HG02938 (cell line): Measurements from ENCODE around the gene AGMAT.

Experiments used
- ATAC-seq: cut with Tn5 transposase; IDR thresholded peaks from one replicate; pipeline ENCODE4 v1.9.1; 2021; ENCODE audit warnings: mild to moderate bottlenecking, moderate library complexity; ENCODE audit not compliant: unreplicated experiment

The AGMAT gene

DNA sequence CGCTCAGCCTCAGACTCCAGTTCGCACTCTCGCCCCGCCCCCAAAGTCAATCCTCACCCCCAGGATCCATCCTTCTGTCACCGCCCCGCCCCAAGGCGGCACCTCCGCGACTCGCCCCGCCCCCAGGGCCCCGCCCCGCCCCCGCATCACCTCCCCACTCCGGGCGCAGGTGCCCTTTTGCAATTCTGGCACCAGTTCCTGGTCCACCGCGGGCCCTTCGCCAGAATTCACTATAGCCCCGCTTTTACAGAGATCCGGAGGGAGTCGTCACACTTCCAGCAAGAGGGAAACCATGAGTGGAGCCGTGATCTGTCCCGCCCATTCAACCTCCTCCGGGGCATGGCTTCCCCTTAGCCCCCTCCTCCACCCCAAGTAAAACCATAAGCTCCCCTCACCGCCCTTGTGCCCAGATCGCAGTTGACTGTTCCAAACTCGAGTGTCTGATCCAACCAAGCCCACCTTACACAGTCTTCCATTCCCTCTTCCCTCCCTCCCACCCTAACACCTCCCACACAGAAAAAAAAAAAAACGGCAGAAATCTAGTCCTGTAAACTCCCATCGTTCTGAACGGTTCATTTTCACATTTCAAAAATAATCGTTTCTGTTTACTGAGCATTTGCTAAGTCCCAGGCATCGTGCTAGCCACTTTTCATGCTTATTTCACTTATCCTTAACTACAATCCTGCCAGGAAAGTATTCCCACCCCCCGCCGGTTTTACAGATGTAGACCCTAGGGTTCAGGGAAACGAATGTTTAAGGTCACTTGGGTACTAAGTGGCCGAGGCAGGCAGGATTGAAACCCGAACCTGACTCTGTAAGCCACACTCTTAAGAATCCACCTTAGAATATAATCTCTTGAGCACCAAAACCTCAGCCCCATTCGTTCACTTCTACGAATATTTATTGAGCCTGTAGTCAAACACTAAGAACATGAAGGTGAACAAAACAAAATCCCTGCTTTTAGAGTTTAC lies 59.5 kb downstream of the AGMAT start:
- ATAC-seq, result peak; percentile 36

DNA sequence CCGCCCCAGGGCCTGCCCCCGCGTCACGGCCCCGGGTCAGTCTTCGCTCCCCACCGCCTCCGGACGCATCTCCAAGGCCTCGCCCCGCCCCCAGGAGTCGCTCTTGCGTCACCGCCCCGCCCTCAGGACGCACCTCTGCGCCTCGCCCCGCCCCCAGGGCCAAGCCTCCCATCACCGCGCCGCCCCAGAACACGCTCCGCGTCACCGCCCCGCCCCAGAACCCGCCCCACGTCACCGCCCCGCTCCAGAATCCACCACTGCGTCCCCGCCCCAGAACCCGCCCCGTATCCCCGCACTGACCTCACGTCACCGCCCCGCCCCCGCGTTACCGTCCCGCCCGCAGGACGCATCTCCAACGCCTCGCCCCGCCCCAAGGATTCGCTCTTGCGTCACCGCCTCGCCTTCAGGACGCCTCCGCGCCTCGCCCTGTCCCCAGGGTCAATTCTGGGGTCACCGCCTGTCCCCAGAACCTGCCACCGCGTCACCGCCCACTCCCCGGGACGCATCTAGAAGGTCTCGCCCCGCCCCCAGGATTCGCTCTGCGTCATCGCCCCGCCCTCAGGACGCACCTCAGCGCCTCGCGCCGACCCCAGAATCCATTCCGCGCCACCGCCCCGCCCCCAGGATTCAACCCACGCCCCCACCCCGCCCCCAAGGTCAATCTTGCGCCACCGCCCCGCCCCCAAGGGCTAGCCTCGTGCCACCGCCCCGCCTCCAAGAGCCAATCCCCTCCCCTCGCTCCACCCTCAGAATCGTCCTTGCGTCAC lies 60.4 kb downstream of the AGMAT start:
- peak; percentile 34 for ATAC-seq

DNA sequence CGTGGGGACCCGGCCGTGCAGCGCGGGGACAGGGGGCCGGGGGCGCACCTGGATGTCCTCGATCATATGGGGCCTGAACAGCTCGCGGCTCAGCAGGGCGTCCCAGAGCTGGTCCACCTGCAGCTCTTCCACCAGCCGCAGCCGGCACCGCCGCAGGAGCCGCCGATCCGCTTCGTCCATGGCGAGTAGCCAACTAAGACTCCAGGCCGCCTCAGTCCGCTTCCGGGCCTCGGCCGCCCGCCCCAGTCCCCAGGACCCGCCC lies 60.9 kb downstream of the AGMAT start, which contains the start of gene CASP9:
CASP9 (minus strand) TSS at position 195 of the 262 bp plus-strand sequence; CDS start at position 180, 15 bp downstream.
- ATAC-seq, result no peak

DNA sequence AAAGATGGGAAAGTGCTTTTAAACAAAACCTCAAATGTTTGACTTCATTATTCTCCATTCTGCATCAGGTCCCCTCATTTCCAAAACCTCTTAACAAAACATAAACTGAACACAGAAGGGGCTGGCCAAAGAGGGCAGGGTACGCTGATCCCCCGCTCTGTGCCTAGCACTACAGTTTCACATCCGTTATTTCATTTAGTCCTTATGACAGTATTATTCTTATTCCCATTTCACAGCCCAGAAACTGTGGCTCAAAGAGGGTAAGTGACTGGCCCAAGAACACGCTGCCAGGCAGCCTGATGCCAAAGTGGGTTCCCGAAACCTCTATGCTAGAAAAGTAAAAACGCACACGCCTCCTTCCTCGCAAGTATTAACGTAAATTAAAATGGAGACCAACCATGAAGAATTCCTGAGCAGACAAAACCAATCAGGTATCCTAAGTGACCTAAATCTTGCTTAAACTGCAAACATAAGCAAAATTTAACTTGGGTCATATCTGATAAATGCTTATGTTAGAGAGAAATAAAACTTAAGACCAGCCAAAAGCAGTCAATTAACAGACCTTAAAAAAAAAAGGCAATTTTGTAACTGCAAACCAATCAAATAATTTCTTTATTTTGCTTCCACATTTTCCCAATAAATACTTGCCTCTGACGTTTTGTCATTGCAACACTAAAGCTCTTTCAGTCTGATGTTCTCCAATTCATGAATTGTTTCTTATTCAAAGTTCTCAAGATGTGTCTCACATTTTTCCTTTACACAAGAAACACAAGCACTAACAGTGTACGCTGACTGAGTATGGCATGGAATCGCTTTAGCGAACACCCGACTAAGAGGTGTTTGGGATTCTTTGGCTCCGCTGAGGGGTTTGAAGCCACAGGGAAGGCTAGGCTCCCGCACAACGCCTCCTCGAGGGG lies 61.5 kb downstream of the AGMAT start:
- ATAC-seq, result no peak

DNA sequence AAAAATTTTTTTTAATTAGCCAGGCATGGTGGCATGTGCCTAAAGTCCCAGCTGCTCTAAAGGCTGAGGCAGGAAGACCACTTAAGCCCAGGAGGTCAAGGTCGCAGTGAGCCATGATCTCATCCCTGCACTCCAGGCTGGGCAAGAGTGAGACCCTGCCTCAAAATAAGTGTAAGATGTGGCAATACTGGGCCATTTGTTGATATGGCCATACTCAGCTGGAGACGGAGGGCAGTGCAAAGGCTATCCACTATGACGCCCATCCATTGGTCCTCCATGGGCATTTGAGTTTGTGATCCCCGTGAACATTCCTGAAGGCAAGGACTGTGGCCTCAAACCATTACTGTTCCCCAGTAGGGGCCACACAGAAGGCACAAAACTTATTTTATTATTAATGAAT lies 62.3 kb downstream of the AGMAT start:
- no peak for ATAC-seq
